Suppressor macrophage treated with lipopolysaccharide for 4 hours (primary cell): ENCODE data around the gene FAM185A.
"Not testable (repeated sequence)": the region's sequence is repeated elsewhere in the genome, so short reads cannot be mapped to it uniquely, and the experiment has no call there.

ENCODE experiments used
- DNase-seq: peaks from one replicate; pipeline ENCODE4 v3.0.0-alpha.2; 2020

Gene FAM185A

GRCh38 chr7:102833343-102833742 is 84.5 kb downstream of the FAM185A start:
- DNase-seq: no peak

DNA sequence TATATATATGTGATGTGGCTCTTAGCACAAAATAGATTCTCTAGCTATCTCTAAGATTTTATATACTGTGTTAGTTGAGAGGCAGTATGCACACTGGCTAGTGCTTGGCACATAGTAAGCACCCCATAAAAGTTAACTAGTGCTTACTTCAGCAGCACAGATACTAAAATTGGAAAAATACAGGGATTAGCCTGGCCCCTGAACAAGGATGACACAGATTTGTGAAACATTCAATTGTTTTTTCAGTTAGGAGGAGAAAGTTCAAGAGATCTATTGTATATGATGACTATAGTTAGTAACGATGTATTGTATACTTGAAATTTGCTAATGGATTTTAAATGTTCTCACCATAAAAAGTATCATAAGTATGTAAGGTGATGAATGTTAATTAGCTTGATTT is 85.7 kb downstream of the FAM185A start:
- no peak for DNase-seq

DNA sequence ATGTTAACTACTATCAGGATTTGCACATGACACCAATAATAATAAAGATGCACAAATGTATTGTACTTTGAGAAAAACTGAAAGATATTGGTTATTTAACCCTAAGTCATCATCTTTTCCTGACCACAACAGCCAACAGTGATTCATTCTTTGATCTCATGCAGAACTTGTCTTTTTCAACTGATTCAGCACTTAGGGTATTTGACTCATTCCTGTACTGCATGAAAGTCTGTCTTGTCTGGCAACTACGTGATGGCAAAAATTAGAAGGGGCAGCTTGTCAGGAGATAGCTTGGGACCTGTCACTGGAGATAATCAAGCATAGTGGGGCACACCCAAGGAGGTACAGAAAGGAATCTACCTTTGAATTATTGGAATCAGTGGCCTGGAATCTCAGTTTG is 86.2 kb downstream of the FAM185A start:
- peak; percentile 76 for DNase-seq

GRCh38 chr7:102836191-102836919 is 87.6 kb downstream of the FAM185A start:
- peak; percentile 31 for DNase-seq

DNA sequence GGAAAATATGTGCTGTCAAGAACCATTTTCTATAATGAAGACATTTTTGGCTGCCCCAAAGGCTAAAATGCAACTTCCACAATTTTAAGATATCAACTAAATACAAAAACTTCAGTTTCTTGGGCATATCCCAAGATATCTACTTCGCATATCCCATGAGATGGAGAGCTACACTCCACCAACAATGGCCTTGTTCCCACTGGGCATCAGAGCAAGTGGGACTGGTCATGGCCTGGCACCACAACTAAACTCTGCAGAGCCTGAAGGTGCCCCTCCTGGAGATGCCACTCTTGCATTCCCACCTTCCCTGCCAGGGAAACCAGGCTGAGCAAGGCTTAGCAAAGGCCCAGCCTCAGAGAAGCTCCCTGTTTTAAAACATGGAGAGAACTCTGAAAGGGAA is 88.2 kb downstream of the FAM185A start:
- DNase-seq: no peak

DNA sequence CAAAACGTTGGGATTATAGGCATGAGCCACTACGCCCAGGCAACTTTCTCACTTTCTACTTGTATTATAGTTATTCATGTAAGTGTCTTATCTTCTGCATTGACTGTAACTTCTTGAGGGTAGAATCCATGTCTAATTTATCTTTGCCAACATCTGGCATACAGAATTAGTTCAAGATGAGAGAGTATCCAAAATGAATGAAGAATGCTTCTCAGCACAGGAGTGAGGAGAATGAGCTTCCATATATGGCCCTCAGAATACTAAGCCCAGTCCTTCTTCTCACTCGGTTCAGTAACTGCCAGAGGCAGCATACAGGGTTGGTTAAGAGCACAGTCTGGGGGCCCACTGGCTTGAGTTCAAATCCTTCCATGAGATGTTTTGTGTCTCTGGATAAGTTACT is 89.0 kb downstream of the FAM185A start:
- DNase-seq: no peak

- DNase-seq: not testable (repeated sequence)
Measured at GRCh38 chr7:102838572-102839101, 89.8 kb downstream of the FAM185A start.

GRCh38 chr7:102840404-102840803 is 91.6 kb downstream of the FAM185A start:
- peak; percentile 47 for DNase-seq

GRCh38 chr7:102841290-102841689 is 92.5 kb downstream of the FAM185A start:
- DNase-seq: peak; percentile 13

- no peak for DNase-seq
Measured at GRCh38 chr7:102842284-102842683, 93.5 kb downstream of the FAM185A start.

DNA sequence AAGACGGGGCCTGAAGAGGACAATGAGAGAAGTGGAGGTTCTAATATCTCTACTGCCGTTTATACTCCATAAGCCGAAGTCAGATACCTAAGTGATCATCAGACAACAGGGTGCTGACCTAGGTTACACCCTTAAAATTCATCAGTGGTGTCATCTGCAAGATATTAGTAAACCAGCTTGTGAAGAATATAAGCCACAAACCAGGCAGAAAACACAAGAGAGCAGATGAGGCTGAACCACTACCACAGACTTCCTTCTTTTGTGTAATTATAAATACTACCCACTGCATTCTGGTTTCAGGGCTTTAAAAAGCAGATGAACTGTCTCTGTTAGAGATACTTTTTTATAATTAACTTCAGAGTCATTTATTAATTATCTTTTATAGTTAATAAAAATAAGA is 95.1 kb downstream of the FAM185A start:
- DNase-seq: no peak

DNA sequence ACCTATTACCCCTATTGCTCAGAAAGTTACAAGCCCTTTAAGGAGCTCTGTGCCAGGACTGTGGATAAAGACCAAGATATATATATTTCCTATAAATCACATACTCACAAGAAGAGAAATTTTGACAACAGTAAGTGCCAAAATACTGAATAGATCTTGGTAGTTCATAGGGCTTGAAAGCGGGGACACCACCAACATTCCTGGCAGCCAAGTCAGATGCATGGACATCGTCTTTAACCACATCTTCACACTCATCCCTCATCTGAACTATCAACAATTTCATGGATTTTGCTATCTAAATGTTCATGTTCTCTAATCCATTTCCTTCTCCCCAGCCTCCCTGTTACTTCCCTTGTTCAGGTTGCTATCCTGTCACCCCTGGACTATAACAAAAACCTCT is 96.5 kb downstream of the FAM185A start:
- no peak for DNase-seq

DNA sequence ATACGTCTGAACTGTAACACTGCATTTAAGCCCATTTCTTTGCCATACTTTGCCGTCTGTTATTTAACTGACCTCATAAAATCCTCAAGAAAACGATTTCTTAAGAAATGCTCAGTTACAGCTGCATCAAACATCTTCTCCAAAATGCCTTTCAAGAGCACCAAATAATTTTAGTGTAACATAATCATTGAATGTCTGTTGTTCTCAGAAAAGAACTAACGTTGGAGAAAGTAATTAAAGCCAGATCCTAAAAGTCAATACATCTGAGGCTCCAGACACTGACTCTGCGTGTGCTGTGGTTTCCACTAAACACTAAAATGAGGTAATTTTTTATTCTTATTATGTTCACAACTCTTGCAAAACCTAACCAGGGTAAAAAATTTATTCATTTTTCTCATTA is 100.3 kb downstream of the FAM185A start:
- DNase-seq: no peak

GRCh38 chr7:102849538-102849937 is 100.7 kb downstream of the FAM185A start:
- DNase-seq: no peak

DNA sequence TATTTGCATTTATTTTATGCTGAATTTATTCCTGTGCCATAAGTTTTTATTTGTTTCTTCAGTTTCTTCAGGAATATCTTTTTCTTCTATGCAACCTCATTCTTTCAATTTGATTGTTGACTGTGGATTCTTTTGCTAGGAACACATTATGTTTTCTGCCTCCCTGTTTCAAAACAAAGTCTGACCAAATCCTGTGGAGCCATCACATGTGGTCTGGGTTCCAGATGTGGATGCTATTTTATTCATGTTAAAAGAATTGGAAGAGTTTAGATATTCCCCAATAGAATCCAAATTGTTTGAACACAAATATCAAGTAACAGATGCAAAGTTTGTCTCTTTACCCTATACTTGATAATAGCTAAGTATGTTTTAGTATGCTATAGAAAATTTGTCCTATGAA is 107.2 kb downstream of the FAM185A start:
- DNase-seq: no peak
